GM12878 (cell line): ENCODE results near the gene CTNS. TPM values are rescaled to one million over a fixed set of nuclear protein-coding genes. Genes with fewer than 3 reads are reported as not detected.

Source experiments
- ATAC-seq: fragments of 200-7000 bp; cut with Tn5 transposase; 3 replicates; pipeline ENCODE4 v1.9.1; 2020; ENCODE audit warnings: mild to moderate bottlenecking, moderate library complexity
- BruUV-seq: library from RNA; stranded (reverse); fragments of 400-500 nt; replicated peaks from 2 replicates; lab custom pipeline; 2021; lab: Mats Ljungman, UMichigan
- CTCF ChIA-PET: fragments of 300-600 bp; sonication (Branson Sonifier 250); formaldehyde crosslinking; extraction: SDS; loops from one replicate; lab custom pipeline; 2021; ENCODE audit warnings: inconsistent platforms; lab: Yijun Ruan, JAX
- POLR2A ChIA-PET: fragments of 350-600 bp; formaldehyde crosslinking; extraction: SDS; loops from one replicate; lab custom pipeline; 2021; ENCODE audit warnings: inconsistent platforms; lab: Charles Lee
- RAD21 ChIA-PET: fragments of 300-600 bp; sonication (Branson Sonifier 250); formaldehyde crosslinking; loops from one replicate; lab custom pipeline; 2023; ENCODE audit warnings: antibody characterized with exemption; ENCODE audit not compliant: unreplicated experiment; lab: Charles Lee
- SMC1A ChIA-PET: fragments of 300-600 bp; sonication (Branson Sonifier 250); formaldehyde crosslinking; loops from one replicate; lab custom pipeline; 2023; ENCODE audit not compliant: unreplicated experiment, uncharacterized antibody; lab: Charles Lee
- DNase-seq: peaks from one replicate; pipeline ENCODE4 v3.0.0-alpha.2; 2011; ENCODE audit warnings: low read depth, low spot score
- FAIRE-seq: peaks from 3 replicates; lab custom pipeline; 2011; peaks lifted over from hg19 to GRCh38; lab: Jason Lieb, UNC
- H2AFZ ChIP-seq: 2 replicates; pipeline ENCODE4 v1.6.0; 2011; ENCODE audit warnings: low read depth, low read length, control low read depth; ENCODE audit not compliant: control insufficient read depth
- H3K27ac ChIP-seq: 2 replicates; pipeline ENCODE4 v1.5.1; 2011; ENCODE audit warnings: control low read depth; ENCODE audit not compliant: control insufficient read depth, insufficient read depth
- H3K27me3 ChIP-seq, 2 experiments: replicated peaks in 1 of 2; 2 replicates each; pipeline versions ENCODE4 v1.6.0 to v1.6.1; 2011; ENCODE audit warnings: low read length in 1 of 2; ENCODE audit not compliant: control insufficient read depth in 2 of 2, insufficient read depth in 2 of 2
- H3K36me3 ChIP-seq, 2 experiments: 2 replicates each; pipeline ENCODE4 v1.5.1; 2011; ENCODE audit warnings: low read length in 1 of 2; ENCODE audit not compliant: control insufficient read depth in 2 of 2, insufficient read depth in 2 of 2
- H3K4me1 ChIP-seq: 2 replicates; pipeline ENCODE4 v1.6.1; 2011; ENCODE audit warnings: mild to moderate bottlenecking, low read length, moderate library complexity, mixed read lengths; ENCODE audit not compliant: control insufficient read depth, insufficient read depth
- H3K4me2 ChIP-seq: 2 replicates; pipeline ENCODE4 v1.6.0; 2011; ENCODE audit warnings: control low read depth; ENCODE audit not compliant: control insufficient read depth, insufficient read depth
- H3K4me3 ChIP-seq: fragments of 200-600 bp; sonication (generic); 2 replicates; pipeline ENCODE4 v1.5.1; 2016
- H3K79me2 ChIP-seq: 2 replicates; pipeline ENCODE4 v1.6.0; 2011; ENCODE audit warnings: low read length; ENCODE audit not compliant: control insufficient read depth, insufficient read depth
- H3K9ac ChIP-seq: 2 replicates; pipeline ENCODE4 v1.8.0; 2011; ENCODE audit warnings: low read length, control low read depth, mixed read lengths; ENCODE audit not compliant: control insufficient read depth, insufficient read depth
- H3K9me3 ChIP-seq: replicated peaks from 3 replicates; pipeline ENCODE4 v1.5.1; 2011; ENCODE audit warnings: mild to moderate bottlenecking, low read length; ENCODE audit not compliant: control insufficient read depth, insufficient read depth
- H4K20me1 ChIP-seq: 2 replicates; pipeline ENCODE4 v1.6.0; 2011; ENCODE audit not compliant: control insufficient read depth, insufficient read depth
- ASH2L ChIP-seq: fragments of 300-600, 200-600 bp; sonication (generic); IDR thresholded peaks from 2 replicates; pipeline ENCODE4 v1.6.1; 2017; ENCODE audit warnings: low read depth, mild to moderate bottlenecking, borderline replicate concordance
- CREM ChIP-seq: IDR thresholded peaks from 2 replicates; pipeline ENCODE4 v1.6.1; 2014; ENCODE audit warnings: antibody characterized with exemption, low read depth
- EP300 ChIP-seq, 2 experiments: fragments of 150-350 bp in 1 of 2; IDR thresholded peaks; 2 replicates each; pipeline ENCODE4 v1.6.1; 2011 to 2012; ENCODE audit warnings: low read depth in 2 of 2, low read length in 2 of 2, borderline replicate concordance in 1 of 2, improper control_type of control experiment in 1 of 2, inconsistent platforms in 1 of 2; ENCODE audit not compliant: control insufficient read depth in 1 of 2
- ESRRA ChIP-seq: IDR thresholded peaks from 2 replicates; pipeline ENCODE4 v1.6.1; 2012; ENCODE audit warnings: mild to moderate bottlenecking, low read length, improper control_type of control experiment
- NBN ChIP-seq: fragments of 450-650 bp; IDR thresholded peaks from 2 replicates; pipeline ENCODE4 v1.6.1; 2016
- NFYB ChIP-seq: IDR thresholded peaks from 2 replicates; pipeline ENCODE4 v1.6.1; 2011; ENCODE audit warnings: low read depth, mild to moderate bottlenecking, low read length, improper control_type of control experiment, moderate library complexity; ENCODE audit not compliant: insufficient read depth
- PAX8 ChIP-seq: fragments of 450-650 bp; IDR thresholded peaks from 2 replicates; pipeline ENCODE4 v1.6.1; 2017; ENCODE audit warnings: mild to moderate bottlenecking, moderate library complexity
- RBBP5 ChIP-seq: fragments of 200-600 bp; sonication (generic); conservative IDR thresholded peaks from 2 replicates; pipeline ENCODE4 v1.6.1; 2016
- RCOR1 ChIP-seq: conservative IDR thresholded peaks from 2 replicates; pipeline ENCODE4 v1.6.1; 2012; ENCODE audit warnings: low read depth, low read length, improper control_type of control experiment
- SIX5 ChIP-seq: IDR thresholded peaks from 2 replicates; pipeline ENCODE4 v1.6.1; 2011; ENCODE audit warnings: mild to moderate bottlenecking, low read depth, low read length, moderate library complexity; ENCODE audit not compliant: severe bottlenecking
- SREBF2 ChIP-seq: IDR thresholded peaks from 2 replicates; pipeline ENCODE4 v1.6.1; 2012; ENCODE audit warnings: mild to moderate bottlenecking, low read length
- TARDBP ChIP-seq: IDR thresholded peaks from 2 replicates; pipeline ENCODE4 v1.6.1; 2016; ENCODE audit warnings: borderline replicate concordance
- TCF12 ChIP-seq: IDR thresholded peaks from 2 replicates; pipeline ENCODE4 v1.6.1; 2011; ENCODE audit warnings: low read depth, mild to moderate bottlenecking, low read length
- YY1 ChIP-seq: IDR thresholded peaks from 2 replicates; pipeline ENCODE4 v1.6.1; 2011; ENCODE audit warnings: low read depth, mild to moderate bottlenecking, low read length
- ZNF217 ChIP-seq: fragments of 450-650 bp; IDR thresholded peaks from 2 replicates; pipeline ENCODE4 v1.6.1; 2017; ENCODE audit warnings: antibody characterized with exemption, mild to moderate bottlenecking
- WGBS: methylation state at CpG from one replicate; pipeline ENCODE4 v1.1.6; 2016; ENCODE audit warnings: low lambda C conversion rate; ENCODE audit not compliant: insufficient replicate concordance, insufficient coverage; ENCODE audit errors: missing lambda C conversion rate; 5-methylcytosine and 5-hydroxymethylcytosine counted together
- in situ Hi-C: fragments of 300-500 bp; cut with MboI; formaldehyde crosslinking; loops from 9 replicates; pipeline ENCODE4 v1.14.3; 2018; ENCODE audit warnings: mixed read lengths
- intact Hi-C: fragments of 100-400 bp; cut with micrococcal nuclease; formaldehyde crosslinking; loops from one replicate; pipeline ENCODE4 v1.14.2; 2022; ENCODE audit not compliant: unreplicated experiment
- polyA plus RNA-seq, 11 experiments: library from polyadenylated mRNA; depleted of rRNA in 4 of 11; unstranded in 6 of 11; stranded (reverse) in 5 of 11; fragments of >200 nt; fragmentation: Nextera tagmentation in 4 of 11; fragmentation: Illumina TruSeq in 1 of 11; extraction: Ambion mirVana in 4 of 11; extraction: Trizol in 1 of 11; gene quantifications; 1 replicate in 1 of 11; 2 replicates in 10 of 11; pipeline versions ENCODE4 v1.2.1 to v1.2.3, GENCODE V29; 2011 to 2016; ENCODE audit warnings: inconsistent platforms in 2 of 11, missing spikeins in 2 of 11, low read depth in 1 of 11
- total RNA-seq, 4 experiments: library from RNA; depleted of rRNA in 3 of 4; stranded (reverse); fragments of >200 nt in 3 of 4; fragmentation: Illumina TruSeq in 1 of 4; extraction: Trizol in 1 of 4; gene quantifications; 2 replicates each; pipeline versions ENCODE4 v1.2.1 to v1.2.3, GENCODE V29; 2013 to 2021

The CTNS gene
- total and polyA plus RNA-seq, 10 of the 15 experiments (the other 5 are each of a cell fraction or from before 2014, with no cell fraction given): 0.92 to 10.7 (median 6.4) TPM

DNA sequence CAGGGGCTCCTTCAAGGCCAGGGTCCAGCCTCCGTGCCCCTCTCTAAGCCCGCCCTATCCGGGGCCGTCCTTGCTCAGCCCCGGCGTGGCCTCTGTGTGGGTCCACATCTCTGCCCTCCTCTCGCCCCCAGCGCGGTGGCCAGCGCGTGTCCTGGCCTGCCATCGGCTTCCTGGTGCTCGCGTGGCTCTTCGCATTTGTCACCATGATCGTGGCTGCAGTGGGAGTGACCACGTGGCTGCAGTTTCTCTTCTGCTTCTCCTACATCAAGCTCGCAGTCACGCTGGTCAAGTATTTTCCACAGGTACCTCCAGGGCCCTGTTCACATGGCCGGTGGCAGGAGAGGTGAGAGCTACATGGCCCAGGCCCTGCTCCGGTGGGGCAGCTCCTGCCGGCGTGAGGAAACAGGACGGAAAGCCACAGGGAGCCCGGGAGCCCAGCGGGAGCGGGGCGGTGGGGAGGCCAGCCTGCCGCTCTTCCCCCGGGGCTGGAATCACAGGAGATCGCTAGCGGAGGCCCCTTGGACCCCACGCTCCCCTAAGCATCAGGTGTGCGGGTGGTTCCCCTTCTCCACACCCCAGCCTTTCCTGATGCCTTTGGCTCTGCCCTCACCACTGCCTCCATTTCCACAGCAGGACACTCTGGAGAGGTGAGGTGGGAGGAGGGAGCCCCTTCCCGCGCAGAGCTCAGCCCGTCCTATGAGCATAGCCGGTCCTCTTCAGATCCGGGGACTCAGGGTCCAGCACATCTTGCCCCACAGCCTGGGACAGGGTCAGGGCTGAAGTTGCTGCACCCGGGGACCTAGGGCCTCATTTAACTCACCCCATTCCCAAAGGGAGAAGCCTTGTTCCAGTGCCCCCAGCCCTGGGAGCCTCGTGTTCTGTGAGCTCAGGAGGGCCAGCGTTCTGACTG, 21.6 kb downstream of the CTNS start:
- RAD21 ChIA-PET: no interaction called here
- H3K36me3 ChIP-seq: no peaks in the 10 kb centered on the region
- no peak for TF ChIP-seq RCOR1
- TF ChIP-seq YY1: no peak
- TF ChIP-seq CREM: no peak
- TF ChIP-seq ESRRA: no peak
- TF ChIP-seq TARDBP: no peak
- TF ChIP-seq TCF12: no peak
- TF ChIP-seq SREBF2: no peak
- TF ChIP-seq ZNF217: no peak
- no peak for TF ChIP-seq RBBP5
- TF ChIP-seq SIX5: no peak
- no peak for TF ChIP-seq PAX8
- TF ChIP-seq NFYB: no peak
- no peak for TF ChIP-seq ASH2L
- TF ChIP-seq EP300 (IDR thresholded peaks at IDR 0.05; ENCODE audit: borderline replicate concordance in 1 of 2, control insufficient read depth in 1 of 2, low read depth in 2 of 2, low read length in 2 of 2): no peak
- TF ChIP-seq NBN: no peak
- H3K4me1 ChIP-seq: no peaks in the 10 kb centered on the region
- SMC1A ChIA-PET: no interaction called here
- BruUV-seq: no TSS peak
- no peak overlapping the region for H3K9ac ChIP-seq
- CTCF ChIA-PET: no interaction called here
- no peak for ATAC-seq
- WGBS: 76% methylated on average over 36 of the region's 42 CpGs
- intact Hi-C loops: no loop called here
- no peaks in the 10 kb centered on the region for H3K9me3 ChIP-seq
- H3K79me2 ChIP-seq: no peaks in the 10 kb centered on the region
- FAIRE-seq: no peak
- H4K20me1 ChIP-seq: no peaks in the 10 kb centered on the region
- H3K4me2 ChIP-seq: no peak overlapping the region
- no peak overlapping the region for H3K4me3 ChIP-seq
- H3K27me3 ChIP-seq: no peaks in the 10 kb centered on the region
- no peak overlapping the region for H3K27ac ChIP-seq
- in situ Hi-C loops: no loop called here
- no peak overlapping the region for H2AFZ ChIP-seq
- POLR2A ChIA-PET: interaction anchor here (0.5 kb wide), 1 partner anchor 112 kb away, joined by 3 read pairs; no protein-coding TSS in a partner anchor
- no peak for DNase-seq
